Ascending aorta (tissue), 2 donors: ENCODE results near the gene WFDC9. TPM values are rescaled to one million over a fixed set of nuclear protein-coding genes. Genes with fewer than 3 reads are reported as not detected.
"Not testable (repeated sequence)": the region's sequence is repeated elsewhere in the genome, so short reads cannot be mapped to it uniquely, and the experiment has no call there.

Experiments used
- DNase-seq, 2 donors: peaks; one replicate each; pipeline ENCODE4 v3.0.0-alpha.2; 2019; ENCODE audit warnings: low spot score in 2 of 2
- H3K27ac ChIP-seq, 2 donors: fragments of 200-600 bp; sonication (generic); one replicate each; pipeline ENCODE4 v1.5.1; 2016 to 2017; ENCODE audit warnings: mild to moderate bottlenecking in 1 of 2
- H3K27me3 ChIP-seq: fragments of 200-600 bp; sonication (generic); one replicate; pipeline ENCODE4 v1.5.1; 2017
- H3K36me3 ChIP-seq, 2 donors: fragments of 200-600 bp; sonication (generic); one replicate each; pipeline ENCODE4 v1.5.1; 2016
- H3K4me1 ChIP-seq, 2 donors: fragments of 200-600 bp; sonication (generic); one replicate each; pipeline ENCODE4 v1.5.1; 2016 to 2017; ENCODE audit warnings: mild to moderate bottlenecking in 1 of 2
- H3K4me3 ChIP-seq, 2 donors: fragments of 200-600 bp; sonication (generic); one replicate each; pipeline ENCODE4 v1.5.1; 2016 to 2017; ENCODE audit warnings: mild to moderate bottlenecking in 1 of 2
- H3K9me3 ChIP-seq, 2 donors: fragments of 200-600 bp; sonication (generic); one replicate each; pipeline ENCODE4 v1.5.1; 2016
- CTCF ChIP-seq, 3 experiments: fragments of 200-600 bp in 2 of 3; fragments of 450-650 bp in 1 of 3; sonication (generic) in 2 of 3; IDR thresholded peaks; one replicate each; pipeline ENCODE4 v1.5.1; 2016 to 2019; ENCODE audit warnings: antibody characterized with exemption in 3 of 3, mild to moderate bottlenecking in 1 of 3, moderate library complexity in 1 of 3
- intact Hi-C: fragments of 100-400 bp; cut with DNase I; formaldehyde crosslinking; loops from one replicate; pipeline ENCODE4 v1.15.1; 2023
- total RNA-seq: library from RNA; depleted of rRNA; stranded (reverse); fragments of >200 nt; gene quantifications from one replicate; pipeline ENCODE4 v1.1.0, GENCODE V29; 2016

WFDC9 gene
- total RNA-seq, 1 donor from 2014 or later = not detected

DNA sequence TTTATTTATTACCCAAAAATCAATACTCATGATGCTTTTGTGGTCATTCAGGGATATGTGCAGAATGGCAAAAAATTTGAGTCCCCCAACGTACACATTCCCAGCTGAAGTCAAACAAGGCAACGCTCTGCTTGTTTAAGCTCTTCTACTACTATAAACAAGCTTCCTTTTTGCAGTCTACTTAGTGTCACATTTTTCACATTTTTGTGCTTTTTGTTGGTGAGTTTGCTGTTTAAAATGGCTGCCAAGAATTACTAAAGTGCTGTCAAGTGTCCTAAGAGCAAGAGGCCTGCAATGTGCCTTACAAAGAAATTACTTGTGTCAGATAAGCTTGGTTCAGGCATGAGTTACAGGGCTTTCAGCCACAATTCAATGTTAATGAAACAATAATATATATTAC, 54.1 kb downstream of the WFDC9 start:
- H3K9me3 ChIP-seq = no peaks in the 10 kb centered on the region
- H3K4me3 ChIP-seq = no peak overlapping the region
- H3K27ac ChIP-seq = no peak overlapping the region
- H3K4me1 ChIP-seq = no peaks in the 10 kb centered on the region
- H3K27me3 ChIP-seq = no peaks in the 10 kb centered on the region
- no peak for DNase-seq
- intact Hi-C loops = no loop called here
- no peaks in the 10 kb centered on the region for H3K36me3 ChIP-seq
- TF ChIP-seq CTCF (IDR thresholded peaks at IDR 0.05) = no peak

DNA sequence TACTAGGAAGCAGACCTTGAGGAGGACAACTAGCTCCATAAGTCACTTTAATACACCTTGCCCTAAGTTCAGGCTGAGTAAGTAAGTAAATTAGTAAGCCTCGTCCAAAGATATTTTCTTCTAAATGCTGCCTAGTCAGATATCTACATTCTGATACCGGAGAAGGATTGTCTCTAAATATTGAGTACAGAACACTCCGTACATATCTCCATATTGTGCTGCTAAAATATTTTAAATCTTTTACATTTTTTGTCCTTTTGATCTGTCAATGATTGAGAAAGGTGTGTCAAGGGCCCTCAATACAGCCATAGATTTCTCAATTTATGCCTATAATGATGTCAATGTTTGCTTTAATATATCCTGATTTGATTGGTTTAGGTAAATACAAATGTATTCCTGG, 55.2 kb downstream of the WFDC9 start:
- TF ChIP-seq CTCF (IDR thresholded peaks at IDR 0.05) = no peak

DNA sequence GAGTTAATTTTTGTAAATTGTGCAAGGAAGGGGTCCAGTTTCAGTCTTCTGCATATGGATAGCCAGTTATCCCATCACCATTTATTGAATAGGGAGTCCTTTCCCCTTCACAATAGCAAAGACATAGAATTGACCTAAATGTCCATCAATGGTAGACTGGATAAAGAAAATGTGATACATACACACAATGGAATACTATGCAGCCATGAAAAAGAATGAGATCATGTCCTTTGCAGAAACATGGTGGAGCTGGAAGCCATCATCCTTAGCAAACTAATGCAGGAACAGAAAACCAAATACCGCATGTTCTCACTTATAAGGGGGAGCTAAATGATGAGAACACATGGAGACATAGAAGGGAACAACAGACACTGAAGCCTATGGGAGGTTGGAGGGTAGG, 61.4 kb downstream of the WFDC9 start:
- H3K27ac ChIP-seq, DNase-seq, H3K36me3 ChIP-seq, H3K9me3 ChIP-seq, H3K4me1 ChIP-seq, H3K4me3 ChIP-seq, intact Hi-C loops, H3K27me3 ChIP-seq: not testable (repeated sequence)

More for the DNA sequence above, 55.2 kb downstream of the WFDC9 start:
- no peaks in the 10 kb centered on the region for H3K9me3 ChIP-seq
- no peaks in the 10 kb centered on the region for H3K36me3 ChIP-seq
- no peaks in the 10 kb centered on the region for H3K4me1 ChIP-seq
- H3K4me3 ChIP-seq = no peak overlapping the region
- DNase-seq = no peak
- no peak overlapping the region for H3K27ac ChIP-seq
- no peaks in the 10 kb centered on the region for H3K27me3 ChIP-seq
- intact Hi-C loops = no loop called here

DNA sequence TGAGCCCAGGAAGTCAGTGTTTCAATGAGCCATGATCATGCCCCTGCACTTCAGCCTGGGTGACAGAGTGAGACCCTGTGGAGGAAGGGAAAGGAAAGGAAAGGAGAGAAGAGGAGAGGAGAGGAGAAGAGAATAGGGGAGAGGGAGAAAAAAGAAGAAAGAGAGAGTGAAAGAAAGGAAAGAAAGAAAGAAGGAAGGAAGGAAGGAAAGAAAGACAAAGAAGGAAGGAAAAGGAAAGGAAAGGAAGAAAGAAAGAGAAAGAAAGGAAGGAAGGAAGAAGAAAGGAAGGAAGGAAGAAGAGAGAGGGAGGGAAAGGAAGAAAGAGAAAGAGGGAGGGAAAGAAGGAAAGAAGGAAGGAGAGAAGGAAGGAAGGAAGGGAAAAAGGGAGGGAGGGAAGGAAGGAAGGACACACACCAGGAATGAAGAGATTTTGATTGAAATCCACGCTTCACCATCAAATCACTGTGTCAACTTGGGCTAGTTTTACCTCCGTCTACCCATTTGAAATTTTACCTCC, 66.3 kb downstream of the WFDC9 start:
- Histone ChIP-seq H3K9me3 (no peaks in the 10 kb centered on the region), H3K4me3 (no peak overlapping the region), H3K4me1 (no peaks in the 10 kb centered on the region), H3K27ac (no peak overlapping the region), H3K36me3 (no peaks in the 10 kb centered on the region), H3K27me3 (no peaks in the 10 kb centered on the region)
- TF ChIP-seq CTCF (IDR thresholded peaks at IDR 0.05) = no peak
- intact Hi-C loops = no loop called here
- no peak for DNase-seq

Other genes with a start within 250 kb of the WFDC9 start
- 100 TPM for gene DBNDD2, start 223.0 kb downstream of the WFDC9 start, total RNA-seq
- 142 TPM for gene PIGT, start 215.1 kb downstream of the WFDC9 start, total RNA-seq
- 32.5 TPM for gene WFDC2, start 161.5 kb downstream of the WFDC9 start, total RNA-seq
- gene SPINT3, start 115.7 kb downstream of the WFDC9 start, total RNA-seq = not detected
- gene WFDC6, start 91.8 kb downstream of the WFDC9 start, total RNA-seq = not detected
- gene EPPIN, start 83.9 kb downstream of the WFDC9 start, total RNA-seq = not detected
- gene WFDC8, start 52.0 kb downstream of the WFDC9 start, total RNA-seq = not detected
- gene WFDC10A, start 1.5 kb downstream of the WFDC9 start, total RNA-seq = not detected
- not detected for gene WFDC11, start 39.0 kb upstream of the WFDC9 start, total RNA-seq
- gene WFDC13, start 70.8 kb upstream of the WFDC9 start, total RNA-seq = not detected
- not detected for gene WFDC10B, start 73.7 kb upstream of the WFDC9 start, total RNA-seq
- gene SPINT4, start 91.1 kb upstream of the WFDC9 start, total RNA-seq = not detected
- not detected for gene WFDC3, start 160.6 kb upstream of the WFDC9 start, total RNA-seq
- gene DNTTIP1, start 160.7 kb upstream of the WFDC9 start, total RNA-seq = 4.6 TPM
- not detected for gene UBE2C, start 181.4 kb upstream of the WFDC9 start, total RNA-seq
- not detected for gene TNNC2, start 196.0 kb upstream of the WFDC9 start, total RNA-seq
- 182 TPM for gene SNX21, start 202.5 kb upstream of the WFDC9 start, total RNA-seq
- gene ACOT8, start 226.1 kb upstream of the WFDC9 start, total RNA-seq = 34.4 TPM
- gene ZSWIM3, start 226.3 kb upstream of the WFDC9 start, total RNA-seq = 6.8 TPM
- gene ZSWIM1, start 249.9 kb upstream of the WFDC9 start, total RNA-seq = 3.5 TPM